ENCODE results near the gene WNK2. TPM values are rescaled to one million over a fixed set of nuclear protein-coding genes. Genes with fewer than 3 reads are reported as not detected.

Gene WNK2
- total RNA-seq, 1 experiment from 2014 or later = not detected

- no peak for DNase-seq (ENCODE audit: low spot score)
Measured at GRCh38 chr9:93253633-93254032, 69.7 kb downstream of the WNK2 start.

- no peak for DNase-seq (ENCODE audit: low spot score)
Measured at GRCh38 chr9:93254061-93254481, 70.1 kb downstream of the WNK2 start.

DNA sequence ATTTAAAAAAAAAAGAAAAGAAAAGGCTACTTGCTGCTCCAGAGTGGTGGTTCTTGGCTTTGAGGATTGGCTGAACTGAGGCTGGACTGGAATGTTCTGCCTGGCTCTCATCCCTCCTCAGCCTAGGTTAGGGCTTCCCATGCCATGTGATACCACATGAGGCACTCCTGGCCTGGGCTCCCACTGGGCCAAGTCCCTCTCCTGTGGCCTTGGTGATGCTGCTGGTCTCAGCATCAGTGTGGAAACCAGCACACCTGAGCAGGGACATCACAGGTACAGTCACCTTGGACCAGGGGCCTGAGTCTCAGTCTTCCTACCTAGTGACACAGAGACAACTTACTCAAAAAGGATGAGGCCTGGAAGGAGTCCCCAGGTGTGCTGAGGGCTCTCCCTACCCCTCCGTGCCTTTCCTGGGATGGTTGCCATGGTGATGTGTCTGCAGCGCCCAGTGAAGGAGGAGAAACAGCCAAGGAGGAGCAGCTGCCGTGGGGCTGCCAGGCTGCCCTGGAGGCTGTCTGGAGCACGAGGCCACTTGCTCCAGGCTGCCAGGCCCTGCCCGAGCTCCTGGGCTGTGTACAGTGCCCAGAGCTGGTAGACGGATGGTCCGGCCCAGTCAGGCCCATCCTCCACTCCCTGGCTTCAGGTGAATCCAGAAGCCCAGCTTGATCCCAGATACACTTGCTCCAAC is 71.0 kb downstream of the WNK2 start:
- no peak for DNase-seq (ENCODE audit: low spot score)

DNA sequence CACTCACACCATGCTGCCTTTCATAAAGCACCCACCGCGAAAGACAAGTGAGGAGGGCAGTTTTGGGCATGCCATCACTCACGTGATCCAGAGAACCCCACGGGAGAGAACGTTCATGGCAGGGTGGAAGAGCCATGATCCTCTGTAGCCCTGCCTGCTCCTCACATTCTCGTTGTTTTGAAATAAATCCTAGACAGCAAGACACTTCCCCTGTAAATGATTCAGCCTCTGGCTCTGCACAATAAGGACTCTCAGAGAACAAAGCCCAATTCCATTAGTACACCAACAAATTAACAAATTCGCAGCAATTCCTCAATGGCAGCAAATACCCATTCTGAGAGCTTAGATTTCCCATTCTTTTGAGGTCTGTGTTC is 71.5 kb downstream of the WNK2 start:
- no peak for DNase-seq (ENCODE audit: low spot score)

GRCh38 chr9:93255994-93256877 is 72.3 kb downstream of the WNK2 start:
- DNase-seq (ENCODE audit: low spot score) = no peak

DNA sequence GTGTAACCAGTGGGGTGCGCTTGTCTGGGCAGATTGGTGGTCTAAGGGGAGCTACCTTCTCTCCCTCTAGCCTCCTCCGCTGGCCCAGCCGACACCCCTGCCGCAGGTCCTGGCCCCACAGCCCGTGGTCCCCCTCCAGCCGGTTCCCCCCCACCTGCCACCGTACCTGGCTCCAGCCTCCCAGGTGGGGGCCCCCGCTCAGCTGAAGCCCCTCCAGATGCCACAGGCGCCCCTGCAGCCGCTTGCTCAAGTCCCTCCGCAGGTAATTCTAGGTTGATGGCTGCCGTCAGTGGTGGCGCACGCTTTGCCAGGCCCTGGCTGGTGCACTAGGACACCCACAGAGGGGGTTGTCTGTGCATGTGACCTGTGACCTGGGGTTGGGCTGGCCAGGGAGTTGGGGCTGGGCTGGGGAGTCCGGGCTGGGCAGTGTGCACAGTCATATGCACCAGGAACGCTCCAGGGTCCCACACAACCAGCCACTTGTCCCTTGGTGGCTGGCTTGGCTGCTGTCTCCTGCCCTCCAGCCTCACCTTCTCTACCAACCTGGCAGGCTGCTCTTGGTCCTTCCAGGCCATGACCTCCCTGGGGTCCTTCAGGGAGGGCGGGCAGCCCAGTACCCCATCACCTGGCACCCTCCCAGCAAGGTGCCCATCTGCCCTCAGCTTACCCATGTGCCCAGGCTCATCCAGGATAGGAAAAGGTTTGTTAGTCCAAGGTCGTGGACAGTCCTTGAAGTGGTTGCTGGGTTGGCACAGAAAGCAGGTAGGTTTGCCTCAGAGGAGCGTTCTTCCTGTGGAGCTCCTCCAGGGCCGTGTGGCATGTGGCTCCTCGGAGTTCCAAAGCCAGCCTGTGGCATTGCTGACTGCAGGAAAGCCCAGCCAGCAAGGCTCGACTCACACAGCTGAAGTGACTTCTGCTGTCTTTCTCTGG is 73.2 kb downstream of the WNK2 start:
- DNase-seq (ENCODE audit: low spot score) = no peak

- DNase-seq (ENCODE audit: low spot score) = no peak
Measured at GRCh38 chr9:93257808-93258331, 73.9 kb downstream of the WNK2 start.

GRCh38 chr9:93258419-93258817 is 74.5 kb downstream of the WNK2 start:
- DNase-seq (ENCODE audit: low spot score) = no peak

GRCh38 chr9:93258818-93259489 is 75.0 kb downstream of the WNK2 start:
- DNase-seq (ENCODE audit: low spot score) = no peak

DNA sequence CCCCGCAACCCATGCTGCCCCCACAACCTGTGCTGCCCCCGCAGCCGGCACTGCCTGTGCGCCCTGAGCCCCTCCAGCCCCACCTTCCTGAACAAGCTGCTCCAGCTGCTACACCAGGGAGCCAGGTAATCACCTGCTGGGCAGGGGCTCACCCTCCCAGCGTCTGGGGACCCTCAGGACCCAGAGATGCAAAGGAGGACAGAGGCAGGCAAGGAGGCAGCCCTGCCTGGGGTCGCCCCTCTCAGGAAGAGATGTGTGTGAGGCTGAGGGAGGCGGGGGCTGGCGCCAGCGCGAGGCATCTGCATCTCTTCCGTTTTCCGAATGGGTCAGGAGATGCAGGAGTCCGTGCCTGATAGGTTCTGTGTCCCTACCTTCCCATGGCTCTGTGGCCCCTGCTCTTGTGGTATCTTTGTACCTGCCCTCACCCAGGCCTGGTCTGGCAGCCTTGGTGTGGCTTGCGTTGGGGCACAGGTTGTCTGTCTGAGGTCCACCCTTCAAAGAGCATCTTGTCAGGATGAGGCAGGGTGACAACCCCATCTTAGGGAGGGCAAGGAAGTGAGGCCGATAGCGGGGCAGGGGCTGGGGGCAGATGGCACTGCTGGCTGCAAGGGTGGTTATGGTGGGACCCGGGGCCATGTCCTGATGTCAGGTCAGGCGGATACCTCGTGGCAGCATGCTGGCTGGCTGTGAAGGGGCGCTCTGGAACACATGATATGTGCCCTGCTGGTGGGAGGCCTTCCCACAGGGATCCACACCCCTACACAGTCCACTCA is 75.7 kb downstream of the WNK2 start:
- DNase-seq (ENCODE audit: low spot score) = no peak

DNA sequence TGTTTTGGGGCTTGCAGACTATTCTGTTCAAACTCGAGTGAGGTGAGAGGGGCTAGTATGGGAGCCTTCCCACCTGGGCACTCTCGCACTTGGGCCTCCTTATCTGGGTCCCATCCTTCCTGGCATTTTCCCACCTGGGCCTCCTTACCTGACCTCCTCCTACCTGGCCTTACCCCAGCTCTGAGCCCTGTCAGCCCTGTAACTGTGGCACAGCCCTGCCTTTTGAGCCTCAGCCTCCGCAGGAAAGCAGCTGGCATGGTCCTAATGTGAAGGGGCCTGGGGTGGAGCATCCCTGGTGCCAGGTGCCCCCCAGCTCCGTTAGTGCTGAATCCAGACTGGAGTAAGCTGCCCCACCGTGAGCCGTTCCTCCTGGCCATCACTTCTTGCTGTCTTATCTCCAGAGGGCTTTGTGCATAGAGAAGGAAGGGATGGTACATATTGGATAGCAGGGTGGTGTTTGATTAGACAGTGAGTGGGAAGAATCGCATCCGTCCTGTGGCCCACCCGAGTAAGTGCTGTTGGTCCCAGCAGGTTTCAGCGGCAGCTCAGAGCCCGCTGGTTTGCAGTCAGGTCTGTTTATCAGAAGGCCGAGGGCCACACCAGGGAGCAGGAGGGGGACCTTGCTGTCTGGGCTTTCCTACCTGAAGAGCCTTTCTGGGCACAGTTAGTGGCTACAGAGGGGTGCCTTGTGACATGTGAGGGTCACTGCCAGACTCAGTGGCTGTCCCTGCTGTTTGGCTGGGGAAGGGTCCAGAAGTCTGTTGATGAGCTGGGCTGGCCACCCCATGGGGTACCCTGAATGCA is 76.5 kb downstream of the WNK2 start:
- no peak for DNase-seq (ENCODE audit: low spot score)

GRCh38 chr9:93261281-93261680 is 77.3 kb downstream of the WNK2 start:
- DNase-seq (ENCODE audit: low spot score) = no peak

DNA sequence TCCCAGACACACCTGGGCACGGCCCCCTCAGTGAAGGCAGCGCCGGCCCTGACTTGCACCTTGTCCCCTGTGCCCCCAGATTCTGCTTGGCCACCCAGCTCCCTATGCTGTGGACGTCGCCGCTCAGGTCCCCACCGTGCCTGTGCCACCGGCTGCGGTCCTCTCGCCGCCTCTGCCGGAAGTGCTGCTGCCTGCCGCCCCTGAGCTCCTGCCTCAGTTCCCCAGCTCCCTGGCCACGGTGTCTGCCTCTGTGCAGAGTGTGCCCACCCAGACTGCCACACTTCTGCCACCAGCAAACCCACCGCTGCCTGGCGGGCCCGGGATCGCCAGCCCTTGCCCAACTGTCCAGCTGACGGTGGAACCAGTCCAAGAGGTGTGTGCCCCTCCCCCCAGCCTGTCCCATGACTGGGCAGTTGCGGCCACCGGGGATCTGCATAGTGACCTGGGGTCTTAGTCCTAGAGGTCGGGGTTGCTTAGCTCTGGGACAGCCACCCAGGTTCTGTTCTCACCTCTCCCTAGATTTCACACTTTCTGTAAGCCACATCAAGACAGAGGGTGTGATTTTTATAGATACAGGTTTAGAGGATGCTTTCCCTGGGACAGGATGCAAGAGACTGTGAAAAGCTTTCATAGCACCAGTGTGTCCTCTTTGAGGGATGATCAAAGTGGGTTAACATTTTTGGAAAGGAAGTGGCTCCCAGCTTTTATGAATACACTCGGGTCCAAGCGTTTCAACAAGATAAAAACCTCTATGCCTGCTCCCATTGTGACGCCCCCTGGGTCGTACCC is 78.0 kb downstream of the WNK2 start:
- DNase-seq (ENCODE audit: low spot score) = no peak

- DNase-seq (ENCODE audit: low spot score) = no peak
Measured at GRCh38 chr9:93262537-93263310, 78.8 kb downstream of the WNK2 start.

DNA sequence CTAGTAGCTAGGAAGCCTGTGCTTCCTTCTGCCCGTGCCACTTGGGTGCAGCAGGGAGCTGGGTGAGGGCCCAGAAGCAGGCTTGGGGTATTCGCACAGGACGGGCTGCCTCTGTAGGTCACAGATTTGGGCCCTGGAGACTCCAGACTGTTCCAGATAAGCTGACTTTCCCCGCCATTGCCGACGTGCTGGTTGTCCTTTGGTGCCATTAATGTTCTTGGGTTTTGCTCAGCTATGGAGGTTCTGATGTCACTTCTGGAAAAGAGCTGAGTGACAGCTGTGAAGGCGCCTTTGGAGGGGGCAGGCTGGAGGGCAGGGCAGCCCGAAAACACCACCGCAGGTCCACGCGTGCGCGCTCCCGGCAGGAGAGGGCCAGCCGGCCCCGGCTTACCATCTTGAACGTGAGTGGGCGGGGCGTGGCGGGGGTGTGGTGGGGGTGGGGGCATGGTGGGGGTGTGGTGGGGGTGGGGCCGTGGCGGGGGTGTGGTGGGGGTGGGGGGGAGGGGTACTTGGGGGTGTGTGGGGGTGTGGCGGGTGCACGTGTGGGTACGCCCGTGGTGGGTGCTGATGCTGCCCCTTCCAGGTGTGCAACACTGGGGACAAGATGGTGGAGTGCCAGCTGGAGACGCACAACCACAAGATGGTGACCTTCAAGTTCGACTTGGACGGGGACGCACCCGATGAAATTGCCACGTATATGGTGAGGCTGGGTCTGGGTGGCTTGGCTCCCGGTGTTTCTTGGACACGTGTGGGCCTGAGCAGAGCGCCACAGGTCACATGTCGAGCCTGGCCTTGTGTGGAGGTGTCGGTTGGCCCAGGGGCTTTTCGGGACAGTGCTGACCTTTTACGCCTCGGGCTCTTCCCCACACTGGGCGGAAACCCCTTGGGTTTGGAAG is 79.6 kb downstream of the WNK2 start:
- no peak for DNase-seq (ENCODE audit: low spot score)

- DNase-seq (ENCODE audit: low spot score) = no peak
Measured at GRCh38 chr9:93264338-93265125, 80.6 kb downstream of the WNK2 start.
